ENCODE results near the gene SERINC2. TPM values are rescaled to one million over a fixed set of nuclear protein-coding genes. Genes with fewer than 3 reads are reported as not detected.

Gene SERINC2
- polyA plus RNA-seq, 2 of the 4 experiments (the other 2 are of a cell fraction) = 6.0 to 16.3 TPM

DNA sequence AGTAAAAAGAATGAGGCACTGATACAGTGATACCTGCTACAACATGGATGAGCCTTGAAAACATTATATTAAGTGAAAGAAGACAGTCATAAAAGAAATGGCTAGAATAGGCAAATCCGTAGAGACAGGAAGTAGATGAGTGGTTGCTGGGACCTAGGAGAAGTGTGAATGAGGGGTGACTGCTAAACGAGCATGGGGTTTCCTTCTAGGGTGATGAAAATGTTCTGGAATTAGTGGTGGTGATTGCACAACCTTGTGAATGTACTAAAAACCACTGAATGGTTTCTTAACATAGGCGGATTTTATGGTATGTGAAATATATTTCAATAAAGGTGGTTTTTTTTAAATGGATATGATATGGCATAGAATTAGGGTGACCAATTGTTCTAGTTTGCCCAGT lies 12.6 kb upstream of the SERINC2 start:
- no peak for ATAC-seq
- H3K27ac ChIP-seq = no peak overlapping the region
- no peak overlapping the region for H3K4me3 ChIP-seq
- 50% methylated on average over 3 of the region's 3 CpGs for WGBS (ENCODE audit: missing lambda C conversion rate)
- FAIRE-seq = no peak
- no peak for TF ChIP-seq EP300 (IDR thresholded peaks at IDR 0.05)
- TF ChIP-seq HOXA7 (CRISPR knock-in tag; IDR thresholded peaks at IDR 0.05) = no peak
- no peak for TF ChIP-seq ZSCAN20 (CRISPR knock-in tag; IDR thresholded peaks at IDR 0.05)
- TF ChIP-seq CBX8 (IDR thresholded peaks at IDR 0.05) = no peak
- TF ChIP-seq ZC3H11A (IDR thresholded peaks at IDR 0.05) = no peak
- TF ChIP-seq BCL3 (IDR thresholded peaks at IDR 0.05) = no peak
- no peak for TF ChIP-seq SREBF2 (IDR thresholded peaks at IDR 0.05)
- no peak for TF ChIP-seq MYC (IDR thresholded peaks at IDR 0.05; ENCODE audit: borderline replicate concordance, low read length)
- no peak for TF ChIP-seq CBX2 (IDR thresholded peaks at IDR 0.05; ENCODE audit: borderline replicate concordance, low read depth)
- TF ChIP-seq POLR2A (IDR thresholded peaks at IDR 0.05; ENCODE audit: low read length) = no peak
- no peak for TF ChIP-seq RARB (CRISPR knock-in tag; IDR thresholded peaks at IDR 0.05)
- TF ChIP-seq FOXS1 (CRISPR knock-in tag; IDR thresholded peaks at IDR 0.05) = no peak
- TF ChIP-seq, protein P1, sequence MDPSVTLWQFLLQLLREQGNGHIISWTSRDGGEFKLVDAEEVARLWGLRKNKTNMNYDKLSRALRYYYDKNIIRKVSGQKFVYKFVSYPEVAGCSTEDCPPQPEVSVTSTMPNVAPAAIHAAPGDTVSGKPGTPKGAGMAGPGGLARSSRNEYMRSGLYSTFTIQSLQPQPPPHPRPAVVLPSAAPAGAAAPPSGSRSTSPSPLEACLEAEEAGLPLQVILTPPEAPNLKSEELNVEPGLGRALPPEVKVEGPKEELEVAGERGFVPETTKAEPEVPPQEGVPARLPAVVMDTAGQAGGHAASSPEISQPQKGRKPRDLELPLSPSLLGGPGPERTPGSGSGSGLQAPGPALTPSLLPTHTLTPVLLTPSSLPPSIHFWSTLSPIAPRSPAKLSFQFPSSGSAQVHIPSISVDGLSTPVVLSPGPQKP (IDR thresholded peaks at IDR 0.05; ENCODE audit: low read depth, low read length) = no peak
- 0 out of 3 replicates have a peak, but pooled peaks cover 5% of the 10 kb centered on the region for H3K4me1 ChIP-seq
- no peak for DNase-seq (ENCODE audit: low read depth in 1 of 2, low spot score in 1 of 2)
- no peak overlapping the region for H3K4me2 ChIP-seq
- ChIA-PET CTCF (interaction anchor here (0.9 kb wide), 1 partner anchor 23 kb away, joined by 3 read pairs; no protein-coding TSS in a partner anchor), POLR2A (no interaction called here)
- H3K9me3 ChIP-seq = no peaks in the 10 kb centered on the region

- no peak for TF ChIP-seq FOSB (CRISPR knock-in tag; IDR thresholded peaks at IDR 0.05)
- no peak for TF ChIP-seq FOSL2 (IDR thresholded peaks at IDR 0.05)
- no peak for TF ChIP-seq FOSL2 (CRISPR knock-in tag; IDR thresholded peaks at IDR 0.05)
- TF ChIP-seq, protein P2, sequence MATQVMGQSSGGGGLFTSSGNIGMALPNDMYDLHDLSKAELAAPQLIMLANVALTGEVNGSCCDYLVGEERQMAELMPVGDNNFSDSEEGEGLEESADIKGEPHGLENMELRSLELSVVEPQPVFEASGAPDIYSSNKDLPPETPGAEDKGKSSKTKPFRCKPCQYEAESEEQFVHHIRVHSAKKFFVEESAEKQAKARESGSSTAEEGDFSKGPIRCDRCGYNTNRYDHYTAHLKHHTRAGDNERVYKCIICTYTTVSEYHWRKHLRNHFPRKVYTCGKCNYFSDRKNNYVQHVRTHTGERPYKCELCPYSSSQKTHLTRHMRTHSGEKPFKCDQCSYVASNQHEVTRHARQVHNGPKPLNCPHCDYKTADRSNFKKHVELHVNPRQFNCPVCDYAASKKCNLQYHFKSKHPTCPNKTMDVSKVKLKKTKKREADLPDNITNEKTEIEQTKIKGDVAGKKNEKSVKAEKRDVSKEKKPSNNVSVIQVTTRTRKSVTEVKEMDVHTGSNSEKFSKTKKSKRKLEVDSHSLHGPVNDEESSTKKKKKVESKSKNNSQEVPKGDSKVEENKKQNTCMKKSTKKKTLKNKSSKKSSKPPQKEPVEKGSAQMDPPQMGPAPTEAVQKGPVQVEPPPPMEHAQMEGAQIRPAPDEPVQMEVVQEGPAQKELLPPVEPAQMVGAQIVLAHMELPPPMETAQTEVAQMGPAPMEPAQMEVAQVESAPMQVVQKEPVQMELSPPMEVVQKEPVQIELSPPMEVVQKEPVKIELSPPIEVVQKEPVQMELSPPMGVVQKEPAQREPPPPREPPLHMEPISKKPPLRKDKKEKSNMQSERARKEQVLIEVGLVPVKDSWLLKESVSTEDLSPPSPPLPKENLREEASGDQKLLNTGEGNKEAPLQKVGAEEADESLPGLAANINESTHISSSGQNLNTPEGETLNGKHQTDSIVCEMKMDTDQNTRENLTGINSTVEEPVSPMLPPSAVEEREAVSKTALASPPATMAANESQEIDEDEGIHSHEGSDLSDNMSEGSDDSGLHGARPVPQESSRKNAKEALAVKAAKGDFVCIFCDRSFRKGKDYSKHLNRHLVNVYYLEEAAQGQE (IDR thresholded peaks at IDR 0.05) = no peak
- no peak for TF ChIP-seq NR3C1 (IDR thresholded peaks at IDR 0.05)
- no peak for TF ChIP-seq ESRRA (IDR thresholded peaks at IDR 0.05; ENCODE audit: borderline replicate concordance, low read length)
- TF ChIP-seq PHF8 (IDR thresholded peaks at IDR 0.05; ENCODE audit: borderline replicate concordance, low read depth) = no peak
- no peak for TF ChIP-seq JUNB (IDR thresholded peaks at IDR 0.05)
- TF ChIP-seq ZFP36 (IDR thresholded peaks at IDR 0.05; ENCODE audit: borderline replicate concordance, partially characterized antibody) = no peak
- TF ChIP-seq, protein P3, sequence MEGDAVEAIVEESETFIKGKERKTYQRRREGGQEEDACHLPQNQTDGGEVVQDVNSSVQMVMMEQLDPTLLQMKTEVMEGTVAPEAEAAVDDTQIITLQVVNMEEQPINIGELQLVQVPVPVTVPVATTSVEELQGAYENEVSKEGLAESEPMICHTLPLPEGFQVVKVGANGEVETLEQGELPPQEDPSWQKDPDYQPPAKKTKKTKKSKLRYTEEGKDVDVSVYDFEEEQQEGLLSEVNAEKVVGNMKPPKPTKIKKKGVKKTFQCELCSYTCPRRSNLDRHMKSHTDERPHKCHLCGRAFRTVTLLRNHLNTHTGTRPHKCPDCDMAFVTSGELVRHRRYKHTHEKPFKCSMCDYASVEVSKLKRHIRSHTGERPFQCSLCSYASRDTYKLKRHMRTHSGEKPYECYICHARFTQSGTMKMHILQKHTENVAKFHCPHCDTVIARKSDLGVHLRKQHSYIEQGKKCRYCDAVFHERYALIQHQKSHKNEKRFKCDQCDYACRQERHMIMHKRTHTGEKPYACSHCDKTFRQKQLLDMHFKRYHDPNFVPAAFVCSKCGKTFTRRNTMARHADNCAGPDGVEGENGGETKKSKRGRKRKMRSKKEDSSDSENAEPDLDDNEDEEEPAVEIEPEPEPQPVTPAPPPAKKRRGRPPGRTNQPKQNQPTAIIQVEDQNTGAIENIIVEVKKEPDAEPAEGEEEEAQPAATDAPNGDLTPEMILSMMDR (IDR thresholded peaks at IDR 0.05) = no peak
- TF ChIP-seq CHD4 (IDR thresholded peaks at IDR 0.05; ENCODE audit: borderline replicate concordance) = no peak
- no peak for TF ChIP-seq CBX8 (IDR thresholded peaks at IDR 0.05)
- TF ChIP-seq TFCP2L1 (CRISPR knock-in tag; IDR thresholded peaks at IDR 0.05) = no peak
- H3K9me3 ChIP-seq = no peaks in the 10 kb centered on the region
- ATAC-seq = peak; percentile 26 to 56; a peak in 1 of 6 replicates
- 0 out of 3 replicates have a peak, but pooled peaks cover 5% of the 10 kb centered on the region for H3K4me1 ChIP-seq
- DNase-seq (ENCODE audit: low read depth in 1 of 2, low spot score in 1 of 2) = no peak
- FAIRE-seq = no peak
- H3K27ac ChIP-seq = no peak overlapping the region
- WGBS (ENCODE audit: missing lambda C conversion rate) = 43% methylated on average over 2 of the region's 2 CpGs
- no peak overlapping the region for H3K4me3 ChIP-seq
- CTCF ChIA-PET = interaction anchor here (1.0 kb wide), 1 partner anchor 148 kb away, joined by 3 read pairs; no protein-coding TSS in a partner anchor
- H3K4me2 ChIP-seq = no peak overlapping the region
- POLR2A ChIA-PET = no interaction called here
Measured at GRCh38 chr1:31401241-31401640, 11.8 kb upstream of the SERINC2 start.
